ENCODE data around the gene CTAGE15. TPM values are rescaled to one million over a fixed set of nuclear protein-coding genes. Genes with fewer than 3 reads are reported as not detected.
"Not testable (repeated sequence)": the region's sequence is repeated elsewhere in the genome, so short reads cannot be mapped to it uniquely, and the experiment has no call there.

Gene CTAGE15
- polyA plus RNA-seq, 1 of the 3 experiments (the other 2 are of a cell fraction) = 0.07 TPM

- H3K9ac ChIP-seq; H3K9me3 ChIP-seq; H3F3A ChIP-seq (replicated peaks; ENCODE audit: insufficient read depth); H3K4me3 ChIP-seq (ENCODE audit: low read depth in 2 of 2, low read length in 1 of 2); H3K27me3 ChIP-seq (ENCODE audit: insufficient read depth); H3K27ac ChIP-seq (ENCODE audit: low read depth in 2 of 2, low read length in 1 of 2); POLR2A ChIA-PET; H4K20me1 ChIP-seq (ENCODE audit: insufficient read depth); H2AFZ ChIP-seq (ENCODE audit: low read depth); H3K4me2 ChIP-seq; DNase-seq; H3K79me2 ChIP-seq (ENCODE audit: insufficient read depth); H3K4me1 ChIP-seq (ENCODE audit: control insufficient read depth in 1 of 2, insufficient read depth in 2 of 2, low read depth in 1 of 2, low read length in 1 of 2); H3K36me3 ChIP-seq (replicated peaks in 1 of 2; ENCODE audit: control insufficient read depth in 1 of 2, insufficient read depth in 2 of 2, low read length in 1 of 2); H3K9me2 ChIP-seq; CTCF ChIA-PET: not testable (repeated sequence)
- 92% methylated on average over 1 of the region's 1 CpG for WGBS (ENCODE audit: low lambda C conversion rate)
Observed at GRCh38 chr7:143536443-143536842, 35.2 kb upstream of the CTAGE15 start.

GRCh38 chr7:143543288-143544038 lies 28.1 kb upstream of the CTAGE15 start:
- H3K9me2 ChIP-seq; H4K20me1 ChIP-seq (ENCODE audit: insufficient read depth); H3K4me3 ChIP-seq (ENCODE audit: low read depth in 2 of 2, low read length in 1 of 2); H3K4me1 ChIP-seq (ENCODE audit: control insufficient read depth in 1 of 2, insufficient read depth in 2 of 2, low read depth in 1 of 2, low read length in 1 of 2); DNase-seq; H3K36me3 ChIP-seq (replicated peaks in 1 of 2; ENCODE audit: control insufficient read depth in 1 of 2, insufficient read depth in 2 of 2, low read length in 1 of 2); H3K79me2 ChIP-seq (ENCODE audit: insufficient read depth); H3K27me3 ChIP-seq (ENCODE audit: insufficient read depth); H3K27ac ChIP-seq (ENCODE audit: low read depth in 2 of 2, low read length in 1 of 2); H2AFZ ChIP-seq (ENCODE audit: low read depth); H3K4me2 ChIP-seq; H3F3A ChIP-seq (replicated peaks; ENCODE audit: insufficient read depth); CTCF ChIA-PET; POLR2A ChIA-PET; H3K9me3 ChIP-seq; H3K9ac ChIP-seq: not testable (repeated sequence)
- no CpG with 5 or more reads among the region's 7 CpGs for WGBS (ENCODE audit: low lambda C conversion rate)

GRCh38 chr7:143555968-143556367 lies 15.6 kb upstream of the CTAGE15 start:
- H4K20me1 ChIP-seq (ENCODE audit: insufficient read depth); H3K27ac ChIP-seq (ENCODE audit: low read depth in 2 of 2, low read length in 1 of 2); H3K27me3 ChIP-seq (ENCODE audit: insufficient read depth); H2AFZ ChIP-seq (ENCODE audit: low read depth); H3K4me2 ChIP-seq; POLR2A ChIA-PET; H3K4me3 ChIP-seq (ENCODE audit: low read depth in 2 of 2, low read length in 1 of 2); CTCF ChIA-PET; H3K36me3 ChIP-seq (replicated peaks in 1 of 2; ENCODE audit: control insufficient read depth in 1 of 2, insufficient read depth in 2 of 2, low read length in 1 of 2); H3K9me2 ChIP-seq; H3F3A ChIP-seq (replicated peaks; ENCODE audit: insufficient read depth); DNase-seq; H3K9me3 ChIP-seq; H3K79me2 ChIP-seq (ENCODE audit: insufficient read depth); H3K9ac ChIP-seq; H3K4me1 ChIP-seq (ENCODE audit: control insufficient read depth in 1 of 2, insufficient read depth in 2 of 2, low read depth in 1 of 2, low read length in 1 of 2): not testable (repeated sequence)
- no CpG with 5 or more reads among the region's 1 CpG for WGBS (ENCODE audit: low lambda C conversion rate)

- POLR2A ChIA-PET; H3K9ac ChIP-seq; H3K9me3 ChIP-seq; H3K4me1 ChIP-seq (ENCODE audit: control insufficient read depth in 1 of 2, insufficient read depth in 2 of 2, low read depth in 1 of 2, low read length in 1 of 2); H3K4me3 ChIP-seq (ENCODE audit: low read depth in 2 of 2, low read length in 1 of 2); H3K79me2 ChIP-seq (ENCODE audit: insufficient read depth); CTCF ChIA-PET; H3K27me3 ChIP-seq (ENCODE audit: insufficient read depth); DNase-seq; H3K9me2 ChIP-seq; H4K20me1 ChIP-seq (ENCODE audit: insufficient read depth); H3F3A ChIP-seq (replicated peaks; ENCODE audit: insufficient read depth); H3K27ac ChIP-seq (ENCODE audit: low read depth in 2 of 2, low read length in 1 of 2); H2AFZ ChIP-seq (ENCODE audit: low read depth); H3K4me2 ChIP-seq; H3K36me3 ChIP-seq (replicated peaks in 1 of 2; ENCODE audit: control insufficient read depth in 1 of 2, insufficient read depth in 2 of 2, low read length in 1 of 2): not testable (repeated sequence)
- TF ChIP-seq RAD21 (IDR thresholded peaks at IDR 0.05; ENCODE audit: low read length) (peak; percentile 31; the same call in 1 of the 2 replicates), TCF12 (IDR thresholded peaks at IDR 0.05) (peak; percentile 41; the same call in 1 of the 2 replicates), EP300 (IDR thresholded peaks at IDR 0.05; ENCODE audit: borderline replicate concordance in 1 of 2, low read depth in 1 of 2, low read length in 1 of 2) (0 out of 4 replicates have a peak, but pooled peaks of 1 of the 2 experiments have one; percentile 20), NFIC (IDR thresholded peaks at IDR 0.05; ENCODE audit: borderline replicate concordance) (peak; percentile 28; the same call in 1 of the 2 replicates), SMC3 (IDR thresholded peaks at IDR 0.05; ENCODE audit: low read depth, low read length) (peak; percentile 32; the same call in 1 of the 2 replicates), CTCF (IDR thresholded peaks at IDR 0.05) (peak; percentile 30)
- WGBS (ENCODE audit: low lambda C conversion rate) = 0% methylated on average over 3 of the region's 6 CpGs
Observed at GRCh38 chr7:143563306-143563705, 8.3 kb upstream of the CTAGE15 start.

GRCh38 chr7:143566001-143566400 lies 5.6 kb upstream of the CTAGE15 start:
- H2AFZ ChIP-seq (ENCODE audit: low read depth); H3F3A ChIP-seq (replicated peaks; ENCODE audit: insufficient read depth); H3K4me3 ChIP-seq (ENCODE audit: low read depth in 2 of 2, low read length in 1 of 2); DNase-seq; H3K9ac ChIP-seq; H3K9me2 ChIP-seq; H4K20me1 ChIP-seq (ENCODE audit: insufficient read depth); H3K4me2 ChIP-seq; H3K27ac ChIP-seq (ENCODE audit: low read depth in 2 of 2, low read length in 1 of 2); POLR2A ChIA-PET; H3K4me1 ChIP-seq (ENCODE audit: control insufficient read depth in 1 of 2, insufficient read depth in 2 of 2, low read depth in 1 of 2, low read length in 1 of 2); CTCF ChIA-PET; H3K79me2 ChIP-seq (ENCODE audit: insufficient read depth); H3K36me3 ChIP-seq (replicated peaks in 1 of 2; ENCODE audit: control insufficient read depth in 1 of 2, insufficient read depth in 2 of 2, low read length in 1 of 2); H3K27me3 ChIP-seq (ENCODE audit: insufficient read depth); H3K9me3 ChIP-seq: not testable (repeated sequence)
- WGBS (ENCODE audit: low lambda C conversion rate) = no CpG with 5 or more reads among the region's 1 CpG

All from SK-N-SH (cell line).